K562 (cell line): Measurements from ENCODE around the gene FOXK2.

Experiments used
- EZH2 ChIP-seq: IDR thresholded peaks from 2 replicates; pipeline ENCODE4 v1.6.1; 2012; ENCODE audit warnings: low read depth, mild to moderate bottlenecking, inconsistent platforms, low read length, borderline replicate concordance
- ZNF699 ChIP-seq: fragments of 250-450 bp; sonication (Bioruptor Pico); IDR thresholded peaks from 2 replicates; pipeline ENCODE4 v1.8.0; 2021; ENCODE audit warnings: mild to moderate bottlenecking, moderate library complexity; ENCODE audit not compliant: insufficient replicate concordance
- TF ChIP-seq, protein P1 (sequence below): fragments of 250-450 bp; sonication (Bioruptor Pico); IDR thresholded peaks from 2 replicates; pipeline ENCODE4 v1.4.0; 2020
- TF ChIP-seq, protein P2 (sequence below): fragments of 450-650 bp; formaldehyde crosslinking; IDR thresholded peaks from 2 replicates; pipeline ENCODE4 v1.4.0; 2020; ENCODE audit warnings: mild to moderate bottlenecking, moderate library complexity

DNA sequence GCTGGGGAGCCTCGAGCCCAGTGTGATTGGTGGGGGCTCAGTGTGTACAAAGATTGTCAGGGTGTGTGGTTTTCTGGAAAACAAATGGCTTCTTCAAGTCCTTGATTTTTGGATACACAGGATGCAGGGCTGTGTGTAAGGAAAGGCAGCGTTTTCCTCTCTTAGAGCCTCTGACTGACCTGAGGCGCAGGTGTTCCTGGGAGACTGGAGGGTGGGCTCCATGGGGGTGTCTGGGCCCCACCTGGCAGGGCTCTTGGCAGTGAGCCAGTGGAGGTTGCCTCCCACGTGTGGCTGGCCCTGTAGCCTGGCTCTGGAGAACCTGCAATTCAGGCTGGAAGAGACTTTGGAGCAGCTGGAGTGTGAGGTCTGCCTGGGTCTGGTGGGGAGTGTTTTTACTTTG, 5.0 kb downstream of the FOXK2 start:
- TF ChIP-seq, protein P1, sequence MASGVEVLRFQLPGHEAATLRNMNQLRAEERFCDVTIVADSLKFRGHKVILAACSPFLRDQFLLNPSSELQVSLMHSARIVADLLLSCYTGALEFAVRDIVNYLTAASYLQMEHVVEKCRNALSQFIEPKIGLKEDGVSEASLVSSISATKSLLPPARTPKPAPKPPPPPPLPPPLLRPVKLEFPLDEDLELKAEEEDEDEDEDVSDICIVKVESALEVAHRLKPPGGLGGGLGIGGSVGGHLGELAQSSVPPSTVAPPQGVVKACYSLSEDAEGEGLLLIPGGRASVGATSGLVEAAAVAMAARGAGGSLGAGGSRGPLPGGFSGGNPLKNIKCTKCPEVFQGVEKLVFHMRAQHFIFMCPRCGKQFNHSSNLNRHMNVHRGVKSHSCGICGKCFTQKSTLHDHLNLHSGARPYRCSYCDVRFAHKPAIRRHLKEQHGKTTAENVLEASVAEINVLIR, result no peak
- no peak for TF ChIP-seq EZH2
- TF ChIP-seq ZNF699, result no peak
- TF ChIP-seq, protein P2, sequence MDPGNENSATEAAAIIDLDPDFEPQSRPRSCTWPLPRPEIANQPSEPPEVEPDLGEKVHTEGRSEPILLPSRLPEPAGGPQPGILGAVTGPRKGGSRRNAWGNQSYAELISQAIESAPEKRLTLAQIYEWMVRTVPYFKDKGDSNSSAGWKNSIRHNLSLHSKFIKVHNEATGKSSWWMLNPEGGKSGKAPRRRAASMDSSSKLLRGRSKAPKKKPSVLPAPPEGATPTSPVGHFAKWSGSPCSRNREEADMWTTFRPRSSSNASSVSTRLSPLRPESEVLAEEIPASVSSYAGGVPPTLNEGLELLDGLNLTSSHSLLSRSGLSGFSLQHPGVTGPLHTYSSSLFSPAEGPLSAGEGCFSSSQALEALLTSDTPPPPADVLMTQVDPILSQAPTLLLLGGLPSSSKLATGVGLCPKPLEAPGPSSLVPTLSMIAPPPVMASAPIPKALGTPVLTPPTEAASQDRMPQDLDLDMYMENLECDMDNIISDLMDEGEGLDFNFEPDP (CRISPR knock-in tag), result no peak
